OCI-LY7 (cell line): ENCODE results near the gene TSPAN7. TPM values are rescaled to one million over a fixed set of nuclear protein-coding genes. Genes with fewer than 3 reads are reported as not detected.

Source experiments
- Bru-seq: library from RNA; stranded (reverse); fragments of 400-500 nt; gene quantifications from one replicate; lab custom pipeline; 2021; lab: Mats Ljungman, UMichigan
- BruChase-seq, 2 experiments: library from RNA; stranded (reverse); fragments of 400-500 nt; gene quantifications; one replicate each; lab custom pipeline; 2021; lab: Mats Ljungman, UMichigan
- BruUV-seq: library from RNA; stranded (reverse); fragments of 400-500 nt; replicated peaks from 2 replicates; lab custom pipeline; 2021; lab: Mats Ljungman, UMichigan
- CTCF ChIA-PET: fragments of 300-600 bp; sonication (Branson Sonifier 250); formaldehyde crosslinking; loops from one replicate; lab custom pipeline; 2022; ENCODE audit warnings: antibody characterized with exemption; ENCODE audit not compliant: unreplicated experiment; lab: Charles Lee
- POLR2A ChIA-PET: fragments of 300-600 bp; sonication (Branson Sonifier 250); formaldehyde crosslinking; loops from one replicate; lab custom pipeline; 2022; ENCODE audit warnings: antibody characterized with exemption; lab: Charles Lee
- DNase-seq: peaks from one replicate; pipeline ENCODE4 v3.0.0-alpha.2; 2015; ENCODE audit warnings: low spot score
- H2AFZ ChIP-seq: fragments of 200-600 bp; sonication (generic), shearing (Covaris generic); 2 replicates; pipeline ENCODE4 v1.6.1; 2014; ENCODE audit warnings: mild to moderate bottlenecking, antibody characterized with exemption, low read length, moderate library complexity
- H3K27ac ChIP-seq: fragments of 200-600 bp; sonication (generic); 2 replicates; pipeline ENCODE4 v1.5.1; 2014; ENCODE audit warnings: mixed run types, low read depth, mild to moderate bottlenecking, moderate library complexity, low read length, inconsistent platforms; ENCODE audit not compliant: poor library complexity, severe bottlenecking
- H3K36me3 ChIP-seq: fragments of 200-600 bp; sonication (generic); 2 replicates; pipeline ENCODE4 v1.6.1; 2014; ENCODE audit warnings: mild to moderate bottlenecking, antibody characterized with exemption, low read length, moderate library complexity, mixed read lengths; ENCODE audit not compliant: insufficient read depth
- H3K4me1 ChIP-seq: fragments of 200-600 bp; sonication (generic); 2 replicates; pipeline ENCODE4 v1.5.1; 2014; ENCODE audit warnings: mild to moderate bottlenecking, low read length; ENCODE audit not compliant: insufficient read depth, poor library complexity, severe bottlenecking
- H3K4me2 ChIP-seq: fragments of 200-600 bp; sonication (generic); 2 replicates; pipeline ENCODE4 v1.6.1; 2014; ENCODE audit warnings: mild to moderate bottlenecking, low read length
- H3K4me3 ChIP-seq: fragments of 200-600 bp; sonication (generic); 2 replicates; pipeline ENCODE4 v1.5.1; 2014; ENCODE audit warnings: mild to moderate bottlenecking, low read depth, low read length; ENCODE audit not compliant: poor library complexity, severe bottlenecking
- H3K79me2 ChIP-seq: fragments of 200-600 bp; sonication (generic); 2 replicates; pipeline ENCODE4 v1.6.1; 2016; ENCODE audit warnings: low read depth, mild to moderate bottlenecking, low read length, moderate library complexity, mixed read lengths; ENCODE audit not compliant: insufficient read depth
- H3K9me2 ChIP-seq: fragments of 200-600 bp; sonication (generic); 2 replicates; pipeline ENCODE4 v1.6.1; 2016; ENCODE audit warnings: mild to moderate bottlenecking, low read length, mixed read lengths; ENCODE audit not compliant: insufficient read depth
- H3K9me3 ChIP-seq: fragments of 200-600 bp; sonication (generic); 2 replicates; pipeline ENCODE4 v1.6.1; 2014; ENCODE audit warnings: mild to moderate bottlenecking, mixed run types, low read length, mixed read lengths
- H4K20me1 ChIP-seq: fragments of 200-600 bp; sonication (generic); 2 replicates; pipeline ENCODE4 v1.6.1; 2014; ENCODE audit warnings: mild to moderate bottlenecking, antibody characterized with exemption, low read length, moderate library complexity, mixed read lengths; ENCODE audit not compliant: insufficient read depth
- CTCF ChIP-seq: fragments of 200-600 bp; sonication (generic); conservative IDR thresholded peaks from 2 replicates; pipeline ENCODE4 v1.5.1; 2014; ENCODE audit warnings: mild to moderate bottlenecking, antibody characterized with exemption, low read length, moderate library complexity, mixed read lengths
- EZH2phosphoT487 ChIP-seq: fragments of 200-600 bp; sonication (generic); IDR thresholded peaks from 2 replicates; pipeline ENCODE4 v1.6.1; 2018; ENCODE audit warnings: low read depth, borderline replicate concordance, mild to moderate bottlenecking, mixed run types, antibody characterized with exemption, low read length, moderate library complexity, mixed read lengths
- intact Hi-C: fragments of 100-400 bp; cut with micrococcal nuclease; formaldehyde crosslinking; loops from one replicate; pipeline ENCODE4 v1.10.0; 2022; ENCODE audit not compliant: unreplicated experiment
- long read RNA-seq: library from polyadenylated mRNA; stranded (forward); transcript quantifications from one replicate; pipeline ENCODE4 v2.0.0, GENCODE V29; 2022
- total RNA-seq, 2 experiments: library from RNA; depleted of rRNA in 1 of 2; stranded (reverse); fragments of >200 nt in 1 of 2; shearing (Covaris generic) in 1 of 2; gene quantifications; 2 replicates each; pipeline ENCODE4 v1.2.3, GENCODE V29; 2014 to 2022

Gene TSPAN7, protein sequence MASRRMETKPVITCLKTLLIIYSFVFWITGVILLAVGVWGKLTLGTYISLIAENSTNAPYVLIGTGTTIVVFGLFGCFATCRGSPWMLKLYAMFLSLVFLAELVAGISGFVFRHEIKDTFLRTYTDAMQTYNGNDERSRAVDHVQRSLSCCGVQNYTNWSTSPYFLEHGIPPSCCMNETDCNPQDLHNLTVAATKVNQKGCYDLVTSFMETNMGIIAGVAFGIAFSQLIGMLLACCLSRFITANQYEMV
- total RNA-seq (2014; rRNA removed; shearing (Covaris generic)), result not detected in 2 replicates
- not detected in 2 replicates for total RNA-seq (2022)
- not detected for Bru-seq, nascent RNA
- BruChase-seq, experiment 1, labeled RNA remaining after a 6-hour chase, result not detected
- not detected for BruChase-seq, experiment 2, labeled RNA remaining after a 2-hour chase
- long read RNA-seq, result 0 reads

- Histone ChIP-seq H4K20me1 (no peaks in the 10 kb centered on the region), H3K4me2 (no peak within 1 kb of the TSS), H3K4me3 (no peak within 1 kb of the TSS), H2AFZ (no peak within 1 kb of the TSS), H3K9me2 (no peaks in the 10 kb centered on the region), H3K79me2 (no peaks in the 10 kb centered on the region), H3K36me3 (no peaks in the 10 kb centered on the region), H3K9me3 (no peaks in the 10 kb centered on the region), H3K27ac (no peak within 1 kb of the TSS), H3K4me1 (no peaks in the 10 kb centered on the region)
- no TSS peak for BruUV-seq
- DNase-seq, result no peak
- ChIA-PET POLR2A (no interaction called here), CTCF (no interaction called here)
- no peak for TF ChIP-seq CTCF
- no peak for TF ChIP-seq EZH2phosphoT487
- intact Hi-C loops, result no loop called here
Observed at GRCh38 chrX:38561126-38561868, at the start of gene TSPAN7. TSS of gene TSPAN7 (plus strand) at chrX:38561542. CDS start at chrX:38561547, 5 bp downstream.

DNA sequence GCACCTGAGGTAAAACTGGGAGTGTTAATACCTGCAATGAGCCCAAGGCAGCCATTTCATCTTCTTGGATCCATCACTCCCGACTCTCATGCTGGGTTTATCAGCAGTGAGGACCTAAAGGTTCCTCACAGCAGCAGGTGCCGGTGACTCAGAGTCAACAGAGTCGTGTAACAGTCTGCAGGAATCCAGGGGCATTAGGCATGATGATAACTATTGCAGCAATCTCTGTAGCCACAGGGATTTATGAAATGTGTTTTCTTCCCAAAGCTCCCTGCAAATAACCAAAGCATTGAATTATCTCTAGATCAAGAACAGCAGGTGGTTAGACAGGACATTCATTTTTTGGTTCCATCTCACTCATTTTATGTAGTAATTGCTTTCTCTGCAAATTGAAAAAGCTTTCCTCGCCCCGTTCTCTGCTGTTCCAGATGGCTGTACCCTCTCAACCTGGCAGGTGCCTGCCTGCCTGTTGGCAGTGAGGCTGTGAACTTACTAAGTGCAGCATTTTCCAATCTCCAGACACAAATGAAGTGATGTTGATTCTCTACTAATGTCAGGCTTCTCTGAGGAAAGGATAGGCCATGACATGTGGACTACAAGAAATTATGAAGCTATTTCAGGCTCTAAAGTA is 48.1 kb upstream of the TSPAN7 start:
- POLR2A ChIA-PET, result no interaction called here
- TF ChIP-seq CTCF, result no peak
- TF ChIP-seq EZH2phosphoT487, result no peak
- Histone ChIP-seq H3K36me3 (no peaks in the 10 kb centered on the region), H3K4me2 (no peak overlapping the region), H3K4me1 (no peaks in the 10 kb centered on the region), H3K27ac (no peak overlapping the region), H3K9me2 (no peaks in the 10 kb centered on the region), H3K4me3 (no peak overlapping the region), H3K79me2 (no peaks in the 10 kb centered on the region), H2AFZ (no peak overlapping the region), H3K9me3 (no peaks in the 10 kb centered on the region), H4K20me1 (no peaks in the 10 kb centered on the region)
- intact Hi-C loops, result no loop called here
- DNase-seq, result no peak
- CTCF ChIA-PET, result no interaction called here
- BruUV-seq, result no TSS peak
